Endothelial cell of umbilical vein (primary cell): ENCODE results near the gene HES1.

Source experiments
- CTCF ChIP-seq, 2 donors: IDR thresholded peaks; 1 replicate in 1 of 2; 2 replicates in 1 of 2; pipeline ENCODE4 v1.5.1; 2011; ENCODE audit warnings: low read length in 2 of 2, mild to moderate bottlenecking in 2 of 2, moderate library complexity in 2 of 2, control low read depth in 1 of 2, inconsistent platforms in 1 of 2, low read depth in 1 of 2; ENCODE audit not compliant: insufficient read depth in 1 of 2; ENCODE audit errors: extremely low read depth in 1 of 2
- EZH2 ChIP-seq: IDR thresholded peaks from 2 replicates; pipeline ENCODE4 v1.6.1; 2012; ENCODE audit warnings: borderline replicate concordance, low read depth, mild to moderate bottlenecking, moderate library complexity, low read length, inconsistent platforms; ENCODE audit not compliant: severe bottlenecking
- MAX ChIP-seq: IDR thresholded peaks from 2 replicates; pipeline ENCODE4 v1.6.1; 2011; ENCODE audit not compliant: insufficient read depth, insufficient read length
- MYC ChIP-seq: IDR thresholded peaks from one replicate; pipeline ENCODE4 v1.6.1; 2011; ENCODE audit warnings: mild to moderate bottlenecking, low read depth, low read length
- POLR2A ChIP-seq: IDR thresholded peaks from 2 replicates; pipeline ENCODE4 v1.6.1; 2012; ENCODE audit warnings: low read depth, mild to moderate bottlenecking, control low read depth, low read length
- POLR2AphosphoS5 ChIP-seq: IDR thresholded peaks from 2 replicates; pipeline ENCODE4 v1.6.1; 2012; ENCODE audit warnings: low read depth, mild to moderate bottlenecking, control low read depth, low read length, moderate library complexity; ENCODE audit not compliant: insufficient read depth

GRCh38 chr3:194124193-194124592 lies 11.8 kb upstream of the HES1 start:
- TF ChIP-seq CTCF (IDR thresholded peaks at IDR 0.05; ENCODE audit: extremely low read depth in 1 of 2, insufficient read depth in 1 of 2, low read depth in 1 of 2, low read length in 2 of 2) (no peak), POLR2AphosphoS5 (no peak), EZH2 (no peak), MYC (no peak), MAX (no peak), POLR2A (no peak)
